Heart left ventricle (tissue), 16 donors: ENCODE results near the gene COBL. TPM values are rescaled to one million over a fixed set of nuclear protein-coding genes. Genes with fewer than 3 reads are reported as not detected.

Experiments
- ATAC-seq, 4 donors: fragments of 200-7000 bp; cut with Tn5 transposase; one replicate each; pipeline ENCODE4 v1.9.1; 2020 to 2022; ENCODE audit warnings: moderate library complexity in 4 of 4, mild to moderate bottlenecking in 3 of 4, moderate number of reproducible peaks in 1 of 4
- DNase-seq, 5 donors: peaks; one replicate each; pipeline ENCODE4 v3.0.0-alpha.2; 2020
- H3K27ac ChIP-seq, 12 donors: fragments of 200-600 bp; sonication (generic) in 4 of 12; one replicate each; pipeline versions ENCODE4 v1.5.0 to v1.8.0; 2016 to 2022; ENCODE audit warnings: mild to moderate bottlenecking in 2 of 12
- H3K27me3 ChIP-seq, 9 donors: fragments of 200-600 bp; sonication (generic) in 2 of 9; one replicate each; pipeline versions ENCODE4 v1.5.1 to v1.8.0; 2016 to 2022; ENCODE audit warnings: mild to moderate bottlenecking in 3 of 9
- H3K36me3 ChIP-seq, 9 donors: fragments of 200-600 bp; sonication (generic) in 2 of 9; one replicate each; pipeline versions ENCODE4 v1.5.0 to v1.8.0; 2018 to 2022; ENCODE audit warnings: mild to moderate bottlenecking in 2 of 9
- H3K4me1 ChIP-seq, 12 donors: fragments of 200-600 bp; sonication (generic) in 4 of 12; one replicate each; pipeline versions ENCODE4 v1.5.0 to v1.8.0; 2016 to 2022; ENCODE audit warnings: mild to moderate bottlenecking in 3 of 12
- H3K4me3 ChIP-seq, 12 donors: fragments of 200-600 bp; sonication (generic) in 4 of 12; one replicate each; pipeline versions ENCODE4 v1.5.0 to v1.8.0; 2017 to 2022; ENCODE audit warnings: mild to moderate bottlenecking in 9 of 12, moderate library complexity in 4 of 12
- H3K9me3 ChIP-seq, 12 donors: fragments of 200-600 bp; sonication (generic) in 4 of 12; one replicate each; pipeline versions ENCODE4 v1.5.0 to v1.8.0; 2016 to 2022; ENCODE audit warnings: mild to moderate bottlenecking in 1 of 12
- POLR2A ChIP-seq, 2 donors: fragments of 450-650 bp; IDR thresholded peaks; one replicate each; pipeline ENCODE4 v1.6.1; 2017; ENCODE audit warnings: antibody characterized with exemption in 2 of 2, mild to moderate bottlenecking in 2 of 2, moderate library complexity in 2 of 2
- WGBS, 4 donors: extraction: QIAGEN DNeasy Blood & Tissue Kit in 2 of 4; methylation state at CpG; one replicate each; pipeline versions ENCODE4 v1.1.5 to v1.1.7; 2013 to 2018; 5-methylcytosine and 5-hydroxymethylcytosine counted together
- intact Hi-C, 10 donors: fragments of 100-400 bp; cut with DNase I; formaldehyde crosslinking; loops; one replicate each; pipeline versions ENCODE4 v1.11.1 to v1.14.2; 2022
- polyA plus RNA-seq, 2 donors: library from polyadenylated mRNA; stranded (reverse); fragments of 200-250 nt; gene quantifications; one replicate each; pipeline ENCODE4 v1.2.3, GENCODE V29; 2013
- total RNA-seq, 9 donors: library from RNA; depleted of rRNA in 2 of 9; stranded (reverse); fragments of >200 nt in 2 of 9; fragmentation: NEBNext Ultra II Directional in 3 of 9; extraction: Animal tissue kit (Norgen Biotek cat#: 25700) in 3 of 9; gene quantifications; one replicate each; pipeline versions ENCODE4 v1.1.0 to v1.2.4, GENCODE V29; 2016 to 2023
- TF ChIP-seq, protein P1 (sequence below), 12 donors: fragments of 200-600 bp; sonication (generic) in 4 of 12; IDR thresholded peaks; one replicate each; pipeline versions ENCODE4 v1.5.0 to v1.8.0; 2018 to 2022; ENCODE audit warnings: antibody characterized with exemption in 12 of 12, mild to moderate bottlenecking in 5 of 12
- donor health status: ischemic (EF 13 %, LVEDD 7.1; RV severe dilation, severe dysfunction).
- donor health status: healthy with polysubstance abuse.
- donor health status: DM: no; HTN: yes; CAD: no.
- donor health status: DM: no; HTN: no; CAD: no.
- donor health status: ischemic (EF 25% LVEDD 6.9; RV normal size, moderate dysfunction).
- donor health status: ischemic (EF 25% LVEDD 5.7; RV mildly dilated, moderate dysfunction).
- donor health status: healthy.
- donor health status: DM: yes; HTN: yes; CAD: no.
- donor health status: ischemic (EF 35%, LVEDD 5.7; RV mildly dilated, moderate dysfunction).
- donor health status: nonischemic (EF 11% LVEDD 7.7; RV severe dilation, severe dysfunction).
- donor health status: DM: yes; HTN: yes; CAD: no.
- donor health status: PGD.
- donor health status: ischemic (EF 29% LVEDD 5.4; RV normal size, mild dysfunction).
- donor health status: nonischemic (EF 23%, LVEDD 6.1; RV moderate dilation, normal function).

COBL gene
- total and polyA plus RNA-seq, 11 donors: 25.9 to 123 (median 80.4) TPM

DNA sequence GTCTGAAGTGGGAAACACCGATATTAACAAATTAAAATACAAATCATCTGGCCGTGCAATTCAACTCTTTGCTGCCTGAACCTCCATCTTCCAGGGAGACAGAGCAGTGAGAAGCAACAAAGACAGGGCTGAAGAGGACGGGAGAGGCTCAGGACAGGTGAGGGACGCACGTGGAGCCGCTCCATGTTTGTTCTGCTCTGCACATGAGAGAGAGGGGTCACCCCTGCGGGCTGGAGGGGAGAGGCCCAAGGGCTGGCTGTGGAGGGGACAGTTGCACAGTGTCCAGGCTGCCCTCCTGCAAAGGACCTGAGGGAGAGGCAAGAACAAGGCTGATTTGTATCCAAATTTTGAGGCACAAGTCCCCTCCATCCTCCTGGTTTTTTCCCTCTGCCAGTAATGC is 41.7 kb downstream of the COBL start:
- peak overlapping the region in 1 of 12 donors; percentile 28 for H3K27ac ChIP-seq
- H3K4me1 ChIP-seq: peaks cover 0 to 45% (median 4%) of the 10 kb centered on the region in 12 donors
- no peaks in the 10 kb centered on the region for H3K36me3 ChIP-seq
- no peaks in the 10 kb centered on the region for H3K27me3 ChIP-seq
- 79 to 83% (median 81%) methylated on average over 6 to 7 of the region's 7 CpGs for WGBS, 4 donors
- TF ChIP-seq, protein P1, sequence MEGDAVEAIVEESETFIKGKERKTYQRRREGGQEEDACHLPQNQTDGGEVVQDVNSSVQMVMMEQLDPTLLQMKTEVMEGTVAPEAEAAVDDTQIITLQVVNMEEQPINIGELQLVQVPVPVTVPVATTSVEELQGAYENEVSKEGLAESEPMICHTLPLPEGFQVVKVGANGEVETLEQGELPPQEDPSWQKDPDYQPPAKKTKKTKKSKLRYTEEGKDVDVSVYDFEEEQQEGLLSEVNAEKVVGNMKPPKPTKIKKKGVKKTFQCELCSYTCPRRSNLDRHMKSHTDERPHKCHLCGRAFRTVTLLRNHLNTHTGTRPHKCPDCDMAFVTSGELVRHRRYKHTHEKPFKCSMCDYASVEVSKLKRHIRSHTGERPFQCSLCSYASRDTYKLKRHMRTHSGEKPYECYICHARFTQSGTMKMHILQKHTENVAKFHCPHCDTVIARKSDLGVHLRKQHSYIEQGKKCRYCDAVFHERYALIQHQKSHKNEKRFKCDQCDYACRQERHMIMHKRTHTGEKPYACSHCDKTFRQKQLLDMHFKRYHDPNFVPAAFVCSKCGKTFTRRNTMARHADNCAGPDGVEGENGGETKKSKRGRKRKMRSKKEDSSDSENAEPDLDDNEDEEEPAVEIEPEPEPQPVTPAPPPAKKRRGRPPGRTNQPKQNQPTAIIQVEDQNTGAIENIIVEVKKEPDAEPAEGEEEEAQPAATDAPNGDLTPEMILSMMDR (IDR thresholded peaks at IDR 0.05): no peak
- TF ChIP-seq POLR2A (IDR thresholded peaks at IDR 0.05): no peak
- intact Hi-C loops: no loop called here
- DNase-seq (no peak), ATAC-seq (no peak)
- no peak overlapping the region for H3K4me3 ChIP-seq
- H3K9me3 ChIP-seq: no peaks in the 10 kb centered on the region

DNA sequence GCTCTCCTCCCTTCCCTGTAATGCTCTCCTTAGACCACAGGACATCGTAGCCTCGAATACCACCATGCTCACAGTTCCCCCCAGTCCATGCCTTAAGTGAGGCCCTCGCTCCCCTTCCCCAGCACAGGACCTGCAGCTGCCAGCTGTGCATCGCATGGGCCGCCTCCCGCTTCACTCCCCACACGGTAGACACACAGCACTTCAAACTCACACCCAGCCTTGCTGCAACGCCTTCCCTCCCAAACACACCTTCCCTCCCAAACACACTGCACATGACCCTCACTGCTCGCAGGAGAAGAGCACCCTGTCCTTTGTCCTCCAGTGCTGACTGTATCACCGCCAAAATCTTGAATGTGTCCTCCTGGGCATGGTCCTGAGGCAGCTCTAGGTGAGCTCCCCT is 42.6 kb downstream of the COBL start:
- 77 to 82% (median 80%) methylated on average over 10 of the region's 10 CpGs for WGBS, 4 donors
- DNase-seq: no peak
- Histone ChIP-seq H3K4me1 (peaks cover 0 to 36% (median 0%) of the 10 kb centered on the region in 12 donors), H3K27me3 (no peaks in the 10 kb centered on the region), H3K4me3 (no peak overlapping the region), H3K27ac (peak overlapping the region in 1 of 12 donors; percentile 31), H3K9me3 (no peaks in the 10 kb centered on the region), H3K36me3 (no peaks in the 10 kb centered on the region)
- intact Hi-C loops: no loop called here
- no peak for ATAC-seq
- TF ChIP-seq, protein P1 (IDR thresholded peaks at IDR 0.05): no peak
- no peak for TF ChIP-seq POLR2A (IDR thresholded peaks at IDR 0.05)

DNA sequence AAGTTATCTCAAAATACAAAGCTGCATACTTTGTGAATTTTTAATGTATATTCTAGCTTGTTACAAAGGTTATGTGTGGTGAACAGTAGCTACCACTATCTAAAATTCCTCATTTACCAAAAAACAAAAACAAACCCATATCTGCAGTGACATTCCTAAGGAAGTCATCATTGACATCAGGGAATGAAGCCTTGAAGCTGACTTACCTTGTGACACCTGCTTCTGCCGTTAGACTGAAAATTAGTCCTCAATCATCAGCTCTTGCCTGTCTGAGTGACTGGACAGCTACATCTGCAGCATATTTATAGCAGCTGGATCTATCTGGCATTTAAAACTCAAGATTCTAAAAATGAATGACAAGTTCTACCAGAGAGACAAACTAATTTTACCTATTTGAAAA is 43.2 kb downstream of the COBL start:
- DNase-seq: no peak
- 44 to 49% (median 46%) methylated on average over 1 of the region's 1 CpG for WGBS, 4 donors
- Histone ChIP-seq H3K27me3 (no peaks in the 10 kb centered on the region), H3K36me3 (no peaks in the 10 kb centered on the region), H3K4me3 (no peak overlapping the region), H3K9me3 (no peaks in the 10 kb centered on the region), H3K27ac (peak overlapping the region in 1 of 12 donors; percentile 31), H3K4me1 (peaks cover 0 to 30% (median 0%) of the 10 kb centered on the region in 12 donors)
- intact Hi-C loops: no loop called here
- no peak for TF ChIP-seq POLR2A (IDR thresholded peaks at IDR 0.05)
- TF ChIP-seq, protein P1 (IDR thresholded peaks at IDR 0.05): no peak
- ATAC-seq: no peak

DNA sequence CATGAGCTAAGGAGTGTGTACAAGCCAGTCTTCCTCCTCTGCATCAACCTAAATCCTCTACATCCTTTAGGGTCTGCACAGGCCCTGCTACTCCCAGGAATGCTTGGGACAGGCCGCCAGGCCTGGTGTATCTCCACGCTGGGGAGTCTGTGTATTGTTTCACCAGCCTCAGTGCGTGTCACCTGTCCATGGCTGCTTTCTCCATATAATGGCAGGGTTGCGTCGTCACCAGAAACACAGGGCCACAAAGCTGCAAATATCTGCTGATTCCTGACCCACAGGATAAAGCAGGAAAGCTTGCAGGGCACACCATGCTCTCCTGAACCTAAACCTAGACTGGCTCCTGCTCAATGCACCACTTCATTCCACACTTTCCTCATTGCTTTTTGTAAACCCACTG is 45.6 kb downstream of the COBL start:
- peaks cover 0 to 13% (median 0%) of the 10 kb centered on the region in 12 donors for H3K4me1 ChIP-seq
- no peaks in the 10 kb centered on the region for H3K9me3 ChIP-seq
- H3K4me3 ChIP-seq: no peak overlapping the region
- DNase-seq (no peak), ATAC-seq (no peak)
- H3K36me3 ChIP-seq: no peaks in the 10 kb centered on the region
- no peak overlapping the region for H3K27ac ChIP-seq
- 80 to 86% (median 82%) methylated on average over 5 of the region's 5 CpGs for WGBS, 4 donors
- H3K27me3 ChIP-seq: no peaks in the 10 kb centered on the region
- no peak for TF ChIP-seq POLR2A (IDR thresholded peaks at IDR 0.05)
- TF ChIP-seq, protein P1 (IDR thresholded peaks at IDR 0.05): no peak
- intact Hi-C loops: no loop called here
